NCI-H2107 treated with DMSO at 0.1 percent for 48 hours (cell line): Measurements from ENCODE around the gene DEAF1.
"Not testable (repeated sequence)": the region's sequence is repeated elsewhere in the genome, so short reads cannot be mapped to it uniquely, and the experiment has no call there.

Experiments
- DNase-seq: peaks from one replicate; lab custom pipeline; 2025; ENCODE audit not compliant: unreplicated experiment; lab: John Stamatoyannopoulos, UW

The DEAF1 gene

DNA sequence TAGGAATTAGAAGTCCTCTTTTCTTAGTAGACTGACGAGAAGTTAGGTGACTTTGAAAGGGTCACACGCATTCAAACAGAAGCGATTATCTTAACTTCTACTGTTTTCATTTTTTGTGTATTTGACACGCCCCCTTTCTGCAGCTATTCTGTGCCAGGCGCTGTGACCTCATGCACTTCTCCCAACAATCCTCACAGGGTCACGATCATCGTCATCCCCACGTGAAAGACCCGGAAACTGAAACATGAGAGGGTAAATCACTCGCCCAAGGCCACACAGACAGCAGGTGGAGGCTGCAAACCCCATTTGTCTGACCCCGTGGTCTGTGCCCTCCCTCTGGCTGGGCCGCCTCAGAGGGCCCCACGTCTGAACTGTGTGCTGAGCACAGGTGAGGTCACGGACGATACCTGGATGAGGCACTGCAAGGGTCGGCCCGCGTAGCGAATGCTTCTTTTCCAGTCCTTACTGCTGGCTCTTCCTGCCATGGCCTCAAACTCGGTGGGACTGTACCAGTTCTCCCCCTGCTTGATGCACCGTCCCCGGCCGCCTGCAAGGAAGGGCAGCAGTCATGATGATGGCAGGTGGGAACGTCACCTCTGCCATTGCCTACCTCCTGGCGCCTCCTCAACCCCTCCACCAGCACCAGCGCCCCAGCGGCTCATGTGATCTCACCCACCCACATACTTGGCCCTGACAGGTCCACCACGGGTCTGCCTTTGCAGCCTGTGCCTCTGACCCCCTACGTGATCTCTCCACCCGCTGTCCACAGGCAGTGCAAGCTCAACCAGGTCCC lies 8.4 kb downstream of the DEAF1 start:
- DNase-seq = no peak

DNA sequence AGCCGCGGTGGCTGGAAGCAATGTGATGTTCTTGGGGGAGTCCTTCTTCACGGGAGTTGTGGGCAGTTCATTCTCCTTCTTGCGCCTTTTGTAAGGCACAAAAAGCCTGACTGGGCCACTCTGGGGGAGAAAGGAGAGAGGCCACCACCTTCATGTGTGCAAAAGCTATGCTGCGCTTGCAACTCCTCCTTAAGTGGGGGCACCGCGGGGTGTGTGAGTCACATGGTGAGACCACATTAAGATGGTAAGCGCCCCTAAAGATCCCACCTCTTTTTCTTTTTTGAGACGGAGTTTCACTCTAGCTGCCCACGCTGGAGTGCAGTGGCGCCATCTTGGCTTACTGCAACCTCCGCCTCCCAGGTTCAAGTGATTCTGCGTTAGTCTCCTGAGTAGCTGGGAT lies 14.1 kb downstream of the DEAF1 start:
- no peak for DNase-seq

DNA sequence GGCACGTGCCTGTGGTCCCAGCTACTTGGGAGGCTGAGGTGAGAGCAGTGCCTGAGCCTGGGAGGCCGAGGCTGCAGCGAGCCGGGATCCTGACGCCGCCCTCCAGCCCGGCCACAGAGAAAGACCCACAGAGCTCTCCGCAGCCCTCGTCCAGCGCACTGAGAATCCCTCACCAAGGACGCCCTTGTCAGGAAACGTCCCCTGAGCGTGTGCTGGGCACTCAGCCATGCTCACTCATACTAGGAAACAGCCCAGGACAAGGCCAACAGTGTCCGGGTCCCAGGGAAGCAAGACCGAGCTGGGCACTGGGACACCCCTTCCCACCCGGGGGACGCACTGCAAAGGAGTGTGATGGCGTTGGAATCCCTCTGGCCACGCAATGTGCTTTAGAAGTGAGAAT lies 14.5 kb downstream of the DEAF1 start:
- no peak for DNase-seq

DNA sequence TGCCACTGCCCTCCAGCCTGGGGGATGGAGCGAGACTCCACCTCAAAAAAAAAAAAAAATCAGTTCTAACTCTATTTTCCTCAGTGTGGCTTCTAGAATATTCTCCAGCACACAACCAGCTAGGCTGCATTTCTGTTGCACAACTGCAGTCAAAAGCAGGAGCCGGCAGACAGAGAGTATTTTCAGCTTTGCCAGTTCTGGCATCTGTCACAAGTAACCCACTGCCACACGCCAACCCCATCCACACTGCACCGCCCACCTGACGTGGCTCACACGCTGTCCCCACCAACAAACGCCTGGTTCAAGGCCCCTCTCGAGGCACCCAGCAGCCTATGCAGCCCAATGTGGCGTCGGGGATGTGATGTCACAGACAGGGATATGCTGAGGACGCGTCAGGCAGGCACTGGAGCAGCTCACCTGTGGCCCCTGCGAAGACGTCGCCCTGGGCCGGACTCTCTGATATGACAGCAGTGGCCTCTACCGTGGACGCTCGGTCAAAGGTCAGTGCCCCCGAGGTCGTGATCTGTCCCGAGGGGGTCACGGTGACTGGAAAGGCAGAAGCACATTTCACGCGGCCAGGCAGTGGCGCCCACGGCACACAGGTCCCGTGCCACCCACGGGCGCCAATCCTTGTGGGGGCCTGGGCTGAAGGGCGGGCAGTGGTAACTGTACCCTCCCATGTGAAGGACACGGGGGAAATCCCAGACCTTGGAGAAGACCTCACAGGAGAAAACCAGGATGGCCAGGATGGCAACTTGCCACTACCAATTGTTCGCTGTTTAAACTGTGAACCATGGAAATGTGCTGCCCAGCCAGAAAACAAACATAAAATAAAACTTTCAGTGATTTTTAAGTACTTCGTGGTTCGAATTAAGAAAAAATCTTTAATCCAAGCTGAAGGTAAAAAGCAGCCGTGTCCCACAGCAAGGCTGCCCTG lies 15.5 kb downstream of the DEAF1 start:
- no peak for DNase-seq

DNA sequence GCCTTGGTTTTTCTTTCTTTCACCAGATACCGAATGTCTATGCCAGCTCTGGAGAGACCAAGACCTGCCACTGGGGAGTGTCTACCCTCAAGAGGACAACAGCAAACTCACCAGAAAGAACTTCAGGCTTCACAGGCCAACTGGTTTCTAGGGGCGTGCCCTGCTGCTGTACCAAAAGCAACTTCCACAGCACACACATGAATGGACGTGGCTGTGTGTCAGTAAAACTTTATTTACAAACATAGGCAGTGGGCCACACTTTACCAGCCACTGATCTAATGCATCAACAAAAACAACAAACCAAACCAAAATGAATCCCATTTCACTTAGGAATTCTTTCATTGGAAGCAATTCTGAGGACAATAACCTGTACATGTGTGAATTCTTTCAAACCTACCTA lies 16.7 kb downstream of the DEAF1 start:
- no peak for DNase-seq

DNA sequence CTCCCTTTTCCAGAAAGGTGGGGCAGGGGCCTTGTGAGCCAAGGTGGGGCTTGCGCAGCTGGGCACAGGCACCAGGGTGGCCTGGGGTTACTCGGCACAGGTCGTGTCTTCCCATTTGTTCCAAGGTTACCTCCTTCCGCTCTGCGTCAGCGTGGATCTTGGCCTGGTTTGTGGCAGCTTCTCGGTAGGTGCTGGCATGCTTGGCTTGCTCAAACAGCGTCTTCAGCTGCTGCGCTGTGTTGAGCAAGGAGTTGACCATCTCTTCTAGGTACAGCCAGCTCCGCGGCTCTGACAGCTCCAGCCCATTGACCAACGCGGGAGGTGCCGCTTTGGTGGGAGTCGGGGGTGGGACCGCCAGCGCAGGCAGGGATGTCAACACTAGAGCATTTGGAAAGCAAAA lies 20.6 kb downstream of the DEAF1 start:
- DNase-seq = no peak

DNA sequence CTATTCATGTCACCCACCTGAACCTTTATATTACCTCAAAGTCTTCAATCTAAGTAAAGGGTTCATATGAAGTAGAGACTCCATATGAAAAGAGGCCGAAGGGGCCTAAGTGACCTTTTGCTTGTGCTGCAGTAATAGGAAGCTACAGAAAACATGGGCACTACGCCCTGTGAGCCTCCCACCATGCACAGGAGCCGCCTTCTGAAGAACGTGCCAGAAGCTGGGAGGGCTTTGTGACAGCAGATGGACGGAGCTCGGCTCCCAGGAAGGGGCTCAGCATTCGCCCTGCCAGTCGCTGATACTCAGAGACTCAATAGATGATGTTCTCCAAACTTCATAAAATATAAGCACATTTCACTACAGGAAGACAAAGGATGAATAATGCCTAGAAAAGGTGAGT lies 21.2 kb downstream of the DEAF1 start:
- DNase-seq = no peak

DNA sequence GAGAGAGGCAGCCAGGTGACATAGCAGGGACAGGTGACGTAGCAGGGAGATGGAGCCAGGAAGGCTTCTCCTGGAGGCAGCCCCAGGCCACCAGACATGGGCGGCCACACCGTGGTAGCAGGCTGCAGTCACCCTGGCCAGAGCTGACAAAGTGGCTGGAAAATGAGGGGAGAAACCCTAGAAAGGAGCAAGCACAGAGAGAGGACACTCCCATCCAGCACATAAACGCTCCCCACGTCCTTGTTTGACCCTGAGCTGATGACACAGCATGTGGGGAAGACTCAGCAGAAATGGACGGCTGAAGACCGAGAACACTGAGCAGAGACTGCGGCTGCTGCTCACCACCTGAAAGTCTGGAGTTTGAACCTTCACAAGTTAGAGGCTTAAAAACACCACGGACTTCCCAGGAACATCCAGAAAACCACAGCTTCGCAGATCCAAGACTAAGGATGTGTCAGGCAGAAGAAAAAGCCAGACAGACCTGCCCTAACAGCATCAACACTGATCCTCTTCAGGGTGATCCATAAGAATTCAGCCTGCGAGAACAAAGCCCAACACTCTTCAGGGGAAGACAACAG lies 29.2 kb downstream of the DEAF1 start:
- no peak for DNase-seq

DNA sequence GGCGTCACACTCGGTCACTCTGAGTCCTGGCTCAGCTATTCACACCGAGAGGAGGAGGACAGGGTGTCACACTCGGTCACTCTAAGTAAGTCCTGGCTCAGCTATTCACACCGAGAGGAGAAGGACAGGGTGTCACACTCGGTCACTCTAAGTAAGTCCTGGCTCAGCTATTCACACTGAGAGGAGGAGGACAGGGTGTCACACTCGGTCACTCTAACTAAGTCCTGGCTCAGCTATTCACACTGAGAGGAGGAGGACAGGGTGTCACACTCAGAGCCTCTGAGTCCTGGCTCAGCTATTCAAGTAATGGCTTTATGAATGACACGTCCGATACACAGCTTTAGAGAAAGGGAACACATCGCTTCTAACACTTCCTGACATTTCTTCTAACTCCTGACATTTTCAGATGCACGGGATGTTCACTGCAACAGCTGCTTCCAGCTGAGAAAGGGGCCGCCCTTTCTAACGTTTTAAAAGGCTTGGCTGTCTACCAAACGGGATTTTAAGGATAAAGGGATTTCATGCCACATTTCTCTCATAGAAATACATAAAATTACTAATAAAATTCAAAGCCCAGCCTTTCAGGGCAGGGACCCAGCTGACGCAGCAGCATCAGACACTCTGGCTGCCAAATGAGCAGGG lies 29.8 kb downstream of the DEAF1 start:
- no peak for DNase-seq

DNA sequence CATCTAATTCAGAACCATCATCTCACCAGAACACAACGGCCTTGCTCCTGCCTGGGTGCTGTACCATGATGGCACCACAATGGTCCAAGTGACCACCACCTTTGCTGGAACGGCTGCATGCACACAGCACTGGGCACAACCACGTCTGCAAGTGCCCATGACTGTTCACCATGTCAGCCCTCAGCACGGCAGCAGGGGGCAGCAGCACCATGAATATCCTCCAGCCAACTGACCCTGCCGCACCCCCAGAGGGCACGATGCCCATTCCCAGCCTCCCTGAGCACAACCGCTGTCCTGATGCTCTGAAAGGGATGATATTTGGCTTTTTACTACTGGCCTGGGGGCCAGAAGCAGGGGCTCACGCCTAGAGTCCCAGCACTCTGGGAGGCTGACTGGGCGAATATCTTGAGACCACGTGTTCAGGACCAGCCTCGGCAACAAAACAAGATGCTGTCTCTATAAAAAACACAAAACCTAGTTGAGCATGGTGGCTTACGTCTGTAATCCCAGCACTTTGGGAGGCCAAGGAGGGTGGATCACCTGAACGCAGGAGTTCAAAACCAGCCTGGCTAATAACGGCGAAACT lies 32.2 kb downstream of the DEAF1 start:
- DNase-seq = no peak

DNA sequence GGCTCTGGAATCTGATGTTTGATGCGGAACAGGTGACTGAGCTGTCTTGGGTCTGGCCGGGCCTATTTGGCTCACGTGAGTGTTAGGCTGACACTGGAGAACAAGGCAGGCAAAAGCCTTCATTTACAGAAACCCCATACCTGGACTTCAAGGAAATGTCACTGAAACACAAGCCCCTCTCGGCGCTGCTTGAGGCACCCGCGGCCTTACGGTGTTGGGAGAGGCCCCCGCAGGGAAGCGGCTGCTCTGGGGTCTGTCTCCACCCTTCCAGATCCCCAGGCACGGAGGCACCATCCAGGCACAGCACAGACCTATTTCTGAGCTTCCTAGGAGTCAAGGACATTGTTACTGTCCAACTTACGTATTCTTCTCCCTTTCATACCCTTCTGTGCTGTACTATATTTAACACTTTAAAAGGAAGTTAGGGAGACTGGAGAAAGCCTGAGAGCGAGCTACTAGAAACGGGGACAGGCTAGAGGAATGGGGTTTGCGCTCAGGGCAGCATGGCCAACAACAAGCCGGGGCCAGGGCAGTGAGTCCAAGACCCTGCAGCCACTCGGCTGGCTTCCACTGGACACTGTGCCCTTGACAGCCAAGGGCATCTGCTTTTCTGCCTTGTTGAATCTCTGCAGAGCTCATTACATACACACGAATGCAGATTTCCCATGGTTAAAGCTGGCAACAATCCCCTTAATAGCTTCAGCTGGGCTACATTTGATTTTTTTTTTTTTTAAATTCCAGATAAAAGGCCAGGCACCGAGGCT lies 34.2 kb downstream of the DEAF1 start:
- no peak for DNase-seq

DNA sequence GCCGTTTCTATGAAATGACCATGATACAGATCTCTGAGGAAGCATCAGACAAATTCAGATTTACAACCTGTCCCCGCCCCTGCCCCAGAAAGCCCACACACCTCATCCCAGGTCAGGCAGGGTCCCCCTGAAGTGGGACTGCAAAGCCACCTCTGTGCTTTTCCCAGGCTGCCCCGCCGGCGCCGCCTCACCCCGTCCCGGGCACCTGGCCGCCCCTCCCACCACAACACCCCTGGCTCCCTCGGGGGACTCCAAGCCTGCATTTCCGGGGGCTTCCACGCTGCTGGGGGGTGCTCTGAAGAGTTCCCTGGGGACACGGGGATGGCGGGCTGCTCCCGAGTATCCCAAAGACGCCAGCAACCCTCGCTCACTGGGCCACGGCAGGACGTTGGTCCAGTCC lies 34.7 kb downstream of the DEAF1 start:
- no peak for DNase-seq

DNA sequence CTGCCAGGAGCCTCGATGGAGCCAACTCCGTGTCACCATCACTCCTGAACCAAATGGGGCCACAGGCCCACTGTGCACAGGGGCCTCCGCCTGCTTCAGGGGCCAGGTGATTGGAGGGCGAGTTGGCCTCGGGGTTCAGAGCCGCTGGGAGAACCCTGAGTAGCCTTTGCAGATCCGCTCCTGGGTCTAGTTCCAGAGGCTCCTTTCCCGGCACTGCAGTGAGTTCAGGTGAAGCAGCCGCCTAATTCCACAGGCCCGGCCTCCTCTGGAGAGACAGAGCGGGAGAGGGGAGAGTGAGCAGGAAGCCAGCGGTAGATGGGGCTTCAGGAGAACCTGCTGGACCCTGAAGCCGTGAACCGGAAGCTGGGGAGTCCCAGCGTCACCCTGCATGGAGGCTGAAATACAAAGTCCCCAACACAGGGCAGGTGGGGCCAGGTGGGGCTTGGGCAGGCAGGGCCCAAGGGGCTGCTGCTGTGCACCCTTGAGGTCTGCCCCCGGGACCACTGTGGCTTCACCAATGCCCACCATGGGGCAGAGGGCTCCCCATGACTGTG lies 35.4 kb downstream of the DEAF1 start:
- no peak for DNase-seq

DNA sequence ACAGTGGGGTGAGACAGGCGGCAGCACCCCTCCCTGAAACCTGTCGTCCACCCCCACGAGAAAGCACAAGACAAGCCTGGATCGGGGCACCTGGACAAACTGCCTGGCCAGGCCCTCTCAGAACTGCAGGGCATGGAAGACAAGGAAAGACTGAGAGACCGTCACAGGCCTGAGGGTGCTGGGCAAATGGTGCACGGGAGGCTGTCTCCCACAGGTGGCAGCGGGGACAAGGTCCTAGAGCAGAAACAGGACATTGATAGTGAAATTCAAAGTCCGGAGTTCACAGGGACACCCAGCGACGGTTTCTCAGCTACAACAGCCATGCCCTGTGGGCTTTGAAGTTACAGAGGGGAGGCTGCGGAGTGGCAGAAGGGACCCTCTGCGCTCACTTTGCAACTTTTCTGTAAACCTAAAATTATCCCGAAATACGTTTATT lies 37.3 kb downstream of the DEAF1 start:
- no peak for DNase-seq

DNA sequence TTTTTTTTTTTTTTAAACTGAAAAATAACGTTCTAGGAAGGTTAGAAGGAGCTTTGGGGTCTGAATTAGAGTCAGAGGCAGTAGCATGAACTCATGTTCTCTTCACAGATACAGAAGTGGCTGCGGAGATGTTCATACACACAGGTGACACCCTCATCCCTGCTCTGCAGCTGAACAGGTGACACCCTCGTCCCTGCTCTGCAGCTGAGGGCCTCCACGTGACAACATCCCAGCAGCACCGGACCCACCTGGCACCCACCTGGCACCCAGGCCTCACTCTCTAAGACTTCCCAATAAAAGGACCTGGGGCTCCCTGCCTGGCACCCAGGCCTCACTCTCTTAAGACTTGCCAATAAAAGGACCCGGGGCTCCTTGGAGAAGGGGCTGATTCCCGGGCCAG lies 38.2 kb downstream of the DEAF1 start:
- no peak for DNase-seq

DNA sequence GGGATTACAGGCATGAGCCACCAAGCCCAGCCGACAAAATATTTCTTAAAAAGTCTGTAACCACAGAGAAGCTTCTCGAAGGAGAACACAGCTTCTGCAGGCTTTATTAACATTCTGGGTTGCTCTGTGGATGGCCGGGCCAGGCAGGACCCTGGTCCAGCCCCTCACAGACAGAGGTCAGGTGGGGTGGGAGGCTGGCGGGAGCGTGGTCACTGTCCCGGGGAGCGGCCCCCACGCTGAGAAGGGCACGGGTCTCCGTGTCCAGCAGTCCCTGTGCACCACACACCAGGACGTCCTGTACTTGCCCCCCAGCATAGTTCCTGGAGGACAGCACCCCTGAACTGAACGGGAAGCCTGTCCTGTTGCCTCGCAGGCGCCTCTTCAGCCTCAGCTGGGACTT lies 38.6 kb downstream of the DEAF1 start:
- no peak for DNase-seq

DNA sequence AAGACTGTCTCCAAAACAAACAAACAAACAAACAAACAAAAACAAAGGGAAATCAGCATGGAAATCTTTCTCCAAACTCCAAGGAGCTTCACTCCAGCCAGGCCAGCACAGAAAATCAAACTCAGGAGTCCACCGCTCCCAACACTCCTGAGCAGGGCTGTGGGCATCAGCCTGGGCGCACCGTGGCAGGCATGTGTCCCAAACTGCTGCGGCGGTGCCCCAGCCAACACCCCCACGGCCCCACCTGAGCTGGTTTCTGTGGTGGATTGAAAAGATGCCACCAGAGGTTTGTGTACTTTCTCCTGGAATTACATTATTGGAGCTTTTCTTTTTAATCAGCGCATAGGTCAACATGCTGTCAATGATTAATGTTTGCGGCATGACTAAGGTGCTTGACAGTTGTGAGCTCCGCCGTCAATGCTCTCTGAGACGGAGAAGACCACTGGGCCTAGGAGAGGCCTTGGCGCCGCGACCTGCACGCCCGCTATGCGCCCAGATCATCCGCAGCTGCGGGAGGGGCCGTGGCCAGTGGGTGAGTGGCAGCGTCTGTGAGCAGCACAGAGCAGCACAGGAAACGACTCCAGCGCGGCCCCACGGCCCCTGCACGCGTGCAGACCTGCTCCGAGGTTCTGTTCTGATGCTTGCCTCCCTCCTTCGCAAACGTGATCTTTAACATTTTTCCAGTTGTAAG lies 39.8 kb downstream of the DEAF1 start:
- DNase-seq = no peak

DNA sequence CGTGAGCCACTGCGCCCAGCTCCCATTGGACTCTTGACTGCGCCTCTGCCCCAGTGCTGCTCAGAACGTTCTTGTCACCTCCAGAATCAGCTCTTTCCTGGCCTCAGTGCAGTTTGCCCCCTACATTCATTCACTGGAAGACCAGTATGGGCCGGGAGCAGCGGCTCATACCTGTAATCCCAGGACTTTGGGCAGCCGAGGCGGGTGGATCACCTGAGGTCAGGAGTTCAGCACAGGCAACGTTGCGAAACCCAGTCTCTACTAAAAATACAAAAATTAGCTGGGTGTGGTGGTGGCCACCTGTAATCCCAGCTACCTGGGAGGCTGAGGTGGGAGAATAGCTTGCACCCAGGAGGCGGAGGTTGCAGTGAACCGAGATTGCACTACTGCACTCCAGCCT lies 40.6 kb downstream of the DEAF1 start:
- DNase-seq = not testable (repeated sequence)

DNA sequence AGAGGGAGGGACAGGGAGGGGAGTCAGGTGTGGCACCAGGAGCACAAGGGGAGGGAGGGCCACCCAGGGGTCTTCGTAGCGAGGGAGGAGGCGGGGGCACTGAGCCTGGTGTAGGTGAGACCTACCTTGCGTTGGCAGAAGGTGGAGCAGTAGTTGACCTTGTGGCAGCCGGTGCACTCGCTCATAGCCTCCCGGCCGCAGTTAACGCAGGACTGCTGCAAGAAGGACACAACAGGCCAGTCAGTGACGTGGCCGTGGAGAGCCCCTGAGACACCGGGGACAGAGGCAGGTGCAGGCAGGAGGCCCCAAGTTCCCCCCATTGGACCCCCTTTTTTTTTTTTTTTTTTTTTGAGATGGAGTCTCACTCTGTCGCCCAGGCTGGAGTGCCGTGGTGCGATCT lies 41.2 kb downstream of the DEAF1 start:
- no peak for DNase-seq
